CD4-positive, alpha-beta memory T cell (primary cell): Measurements from ENCODE around the gene CACNA1S. TPM values are rescaled to one million over a fixed set of nuclear protein-coding genes. Genes with fewer than 3 reads are reported as not detected.

Experiments
- CTCF ChIA-PET: fragments of 350-600 bp; sonication (Branson Sonifier 250); formaldehyde crosslinking; loops from one replicate; lab custom pipeline; 2021; ENCODE audit warnings: inconsistent platforms; ENCODE audit not compliant: partially characterized antibody; lab: Charles Lee
- POLR2A ChIA-PET: fragments of 350-600 bp; sonication (Branson Sonifier 250); formaldehyde crosslinking; loops from one replicate; lab custom pipeline; 2021; ENCODE audit not compliant: partially characterized antibody; lab: Charles Lee
- DNase-seq, 5 donors: peaks; one replicate each; pipeline versions ENCODE4 v3.0.0 to v3.0.0-alpha.2; 2020 to 2022; ENCODE audit warnings: mixed read lengths in 1 of 5
- H3K27ac ChIP-seq: one replicate; pipeline ENCODE4 v1.7.0; 2013; ENCODE audit warnings: low read depth, low read length
- H3K27me3 ChIP-seq: 2 replicates; pipeline ENCODE4 v1.7.0; 2013; ENCODE audit warnings: mild to moderate bottlenecking, low read length, moderate library complexity; ENCODE audit not compliant: insufficient read depth
- H3K36me3 ChIP-seq: 2 replicates; pipeline ENCODE4 v1.7.0; 2013; ENCODE audit warnings: mild to moderate bottlenecking, low read length, moderate library complexity; ENCODE audit not compliant: insufficient read depth
- H3K4me1 ChIP-seq: 2 replicates; pipeline ENCODE4 v1.7.0; 2013; ENCODE audit warnings: mild to moderate bottlenecking, low read length, moderate library complexity; ENCODE audit not compliant: insufficient read depth
- H3K4me3 ChIP-seq, 2 donors: one replicate each; pipeline ENCODE4 v1.7.0; 2013; ENCODE audit warnings: low read length in 2 of 2, mild to moderate bottlenecking in 1 of 2
- H3K9me3 ChIP-seq, 2 donors: one replicate each; pipeline ENCODE4 v1.7.0; 2013; ENCODE audit warnings: low read length in 2 of 2, control low read depth in 1 of 2; ENCODE audit not compliant: control insufficient read depth in 1 of 2
- H3K27ac Mint-ChIP-seq, 7 donors: one replicate each; pipeline ENCODE4 v1.8.0; 2020 to 2021; ENCODE audit warnings: mixed read lengths in 7 of 7, mild to moderate bottlenecking in 6 of 7, inconsistent platforms in 3 of 7, moderate library complexity in 3 of 7
- H3K27me3 Mint-ChIP-seq, 2 donors: one replicate each; pipeline ENCODE4 v1.8.0; 2020 to 2021; ENCODE audit warnings: mixed read lengths in 2 of 2
- H3K36me3 Mint-ChIP-seq, 2 donors: one replicate each; pipeline ENCODE4 v1.8.0; 2020 to 2021; ENCODE audit warnings: mixed read lengths in 2 of 2, inconsistent platforms in 1 of 2, mild to moderate bottlenecking in 1 of 2
- H3K4me1 Mint-ChIP-seq, 4 donors: one replicate each; pipeline ENCODE4 v1.8.0; 2020 to 2021; ENCODE audit warnings: mixed read lengths in 4 of 4, mild to moderate bottlenecking in 1 of 4
- H3K4me3 Mint-ChIP-seq, 8 donors: one replicate each; pipeline ENCODE4 v1.8.0; 2020 to 2021; ENCODE audit warnings: mixed read lengths in 8 of 8, mild to moderate bottlenecking in 7 of 8, moderate library complexity in 6 of 8, inconsistent platforms in 3 of 8
- H3K9me3 Mint-ChIP-seq, 8 donors: one replicate each; pipeline ENCODE4 v1.8.0; 2020 to 2021; ENCODE audit warnings: mixed read lengths in 8 of 8, mild to moderate bottlenecking in 5 of 8, inconsistent platforms in 3 of 8, moderate library complexity in 1 of 8
- intact Hi-C: fragments of 100-400 bp; cut with micrococcal nuclease; formaldehyde crosslinking; loops from one replicate; pipeline ENCODE4 v1.15.1; 2023
- polyA plus RNA-seq, 2 donors: library from polyadenylated mRNA; unstranded; fragments of 300-500 nt; fragmentation: Illumina TruSeq; gene quantifications; one replicate each; pipeline ENCODE4 v1.2.3, GENCODE V29; 2021
- total RNA-seq, 2 experiments: library from RNA; stranded (reverse); gene quantifications; one replicate each; pipeline ENCODE4 v1.2.3, GENCODE V29; 2021

CACNA1S gene
- total and polyA plus RNA-seq, 4 experiments from 2014 or later: not detected

DNA sequence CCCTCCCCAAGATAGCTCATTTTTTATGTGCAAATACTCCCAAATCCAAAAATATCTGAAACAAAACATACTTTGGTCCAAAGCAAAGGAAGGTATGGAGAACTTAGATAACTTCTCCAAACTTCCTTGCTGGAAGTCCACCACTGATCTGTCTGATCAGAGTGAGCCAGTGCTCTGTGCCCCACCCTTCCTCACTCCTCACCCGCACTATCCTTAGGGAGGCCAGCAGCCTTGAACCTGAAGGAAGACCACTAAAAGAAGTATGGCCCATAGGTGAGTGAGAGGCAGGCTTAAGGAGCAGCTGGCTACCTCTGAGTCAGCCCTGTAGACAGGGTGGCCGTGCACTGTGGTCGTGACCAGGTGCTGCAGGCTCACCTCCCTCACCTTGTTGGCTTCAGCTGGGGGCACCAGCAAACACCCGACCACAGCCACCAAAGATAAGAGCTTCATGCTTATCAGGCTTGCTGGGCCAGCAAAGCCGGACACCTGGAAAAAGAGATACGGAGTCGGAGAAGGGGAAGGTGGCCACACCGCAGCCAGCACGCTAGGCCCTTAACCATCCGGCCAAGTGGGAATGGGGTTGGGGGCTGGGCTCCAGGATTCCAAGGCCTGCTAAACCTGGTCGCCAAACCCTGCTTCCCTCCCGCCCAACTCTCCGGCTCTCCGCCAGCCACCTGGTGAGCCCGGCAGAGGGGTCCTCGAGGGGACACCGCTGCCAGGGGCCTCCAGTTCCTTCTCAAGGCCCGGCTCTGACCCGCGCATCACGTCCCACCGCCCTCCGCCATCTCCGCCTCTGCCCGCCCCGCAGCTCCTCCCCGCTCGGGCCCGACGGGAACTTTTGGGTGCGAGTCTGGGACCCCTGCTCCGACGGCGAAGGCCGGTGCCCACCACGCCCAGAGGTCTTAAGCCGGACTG, 41.5 kb upstream of the CACNA1S start:
- CTCF ChIA-PET: interaction anchor here (0.7 to 2.6 kb wide), 6 partner anchors 17 to 134 kb away, joined by 3 to 11 read pairs (median 4); no protein-coding TSS in a partner anchor
- H3K36me3 ChIP-seq: no peaks in the 10 kb centered on the region
- Mint-ChIP-seq H3K4me1 (peaks cover 18 to 33% (median 22%) of the 10 kb centered on the region in 4 donors), H3K27ac (peak overlapping the region; percentile 89 to 94 (median 94)), H3K9me3 (no peaks in the 10 kb centered on the region), H3K36me3 (peaks cover 9 to 24% of the 10 kb centered on the region in 2 donors), H3K27me3 (peaks cover 6 to 15% of the 10 kb centered on the region in 2 donors), H3K4me3 (peak overlapping the region; percentile 88 to 96 (median 92))
- H3K4me3 ChIP-seq: peak overlapping the region; percentile 64 to 73
- no peaks in the 10 kb centered on the region for H3K27me3 ChIP-seq
- no peak for DNase-seq
- H3K9me3 ChIP-seq: no peaks in the 10 kb centered on the region
- peak overlapping the region; percentile 48 for H3K27ac ChIP-seq
- intact Hi-C loops: loop anchor here (1.0 to 5.0 kb wide), 3 partner anchors 17 to 131 kb away; partner anchors contain the start of gene KIF21B
- POLR2A ChIA-PET: interaction anchor here (1.0 to 1.6 kb wide), 4 partner anchors 18 to 134 kb away, joined by 4 to 8 read pairs (median 6); partner anchors contain the start of gene KIF21B
- peaks cover 21% of the 10 kb centered on the region for H3K4me1 ChIP-seq

DNA sequence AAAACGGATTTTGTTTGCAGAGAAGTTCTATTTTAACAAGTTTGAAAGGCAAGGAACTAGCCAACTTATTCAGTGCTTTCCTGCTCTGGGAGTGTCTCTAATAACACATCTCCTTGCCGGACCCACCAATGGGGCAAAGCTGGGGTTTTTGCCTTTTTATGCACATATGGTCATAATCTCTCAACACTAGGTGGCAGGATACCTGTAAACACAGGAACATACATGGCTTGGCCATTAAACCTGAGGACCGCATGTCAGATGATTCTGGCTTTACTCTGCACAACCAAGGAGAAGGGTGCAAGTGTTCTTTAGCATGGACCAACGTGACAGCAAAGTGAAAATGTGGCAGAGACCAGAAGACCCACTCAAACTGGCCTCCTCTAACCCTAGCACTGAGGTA, 37.2 kb upstream of the CACNA1S start:
- no peak overlapping the region for H3K27ac ChIP-seq
- H3K9me3 ChIP-seq: no peaks in the 10 kb centered on the region
- no peaks in the 10 kb centered on the region for H3K27me3 ChIP-seq
- Mint-ChIP-seq H3K9me3 (no peaks in the 10 kb centered on the region), H3K36me3 (peaks cover 42 to 55% of the 10 kb centered on the region in 2 donors), H3K4me3 (no peak overlapping the region), H3K27me3 (no peaks in the 10 kb centered on the region), H3K4me1 (peaks cover 13 to 20% (median 16%) of the 10 kb centered on the region in 4 donors), H3K27ac (no peak overlapping the region)
- ChIA-PET POLR2A (no interaction called here), CTCF (interaction anchor here (0.9 to 1.5 kb wide), 3 partner anchors 24 to 74 kb away, joined by 4 to 5 read pairs (median 4); no protein-coding TSS in a partner anchor)
- intact Hi-C loops: loop anchor here (1.0 to 5.0 kb wide), 2 partner anchors 38 to 74 kb away; no protein-coding TSS in a partner anchor
- peaks cover 15% of the 10 kb centered on the region for H3K4me1 ChIP-seq
- peak in 1 of 5 donors; percentile 14 for DNase-seq
- peaks cover 9% of the 10 kb centered on the region for H3K36me3 ChIP-seq
- H3K4me3 ChIP-seq: no peak overlapping the region

DNA sequence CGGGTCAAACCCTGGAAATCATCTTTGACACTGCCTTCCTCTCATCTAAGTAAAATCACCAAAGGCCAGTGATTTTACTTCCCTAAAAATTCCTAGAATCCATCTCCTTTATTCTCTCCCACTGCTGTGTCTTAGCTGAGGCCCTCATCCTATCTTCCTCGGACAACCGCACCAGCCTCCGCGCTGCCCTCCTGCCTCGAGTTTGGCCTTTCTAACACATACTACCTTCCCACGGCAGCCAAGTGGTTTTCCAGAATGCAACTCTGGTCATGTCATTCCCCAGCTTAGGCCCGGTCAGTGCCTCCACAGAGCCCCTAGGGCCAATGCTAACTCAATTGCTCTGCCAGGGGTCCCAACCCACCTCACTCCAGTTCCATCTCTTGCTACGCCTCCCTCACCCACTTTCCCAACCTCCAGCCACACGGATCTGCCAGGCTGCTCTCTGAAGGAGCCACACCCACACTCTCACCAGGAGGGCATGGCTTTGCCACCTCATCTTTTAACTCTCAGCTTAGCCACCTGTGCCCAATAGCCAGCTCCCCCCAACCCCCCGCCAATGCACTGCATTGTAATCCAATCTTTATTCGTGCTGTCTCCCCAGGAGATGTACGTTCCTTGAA, 35.3 kb upstream of the CACNA1S start:
- no peak overlapping the region for H3K4me3 ChIP-seq
- Mint-ChIP-seq H3K9me3 (no peaks in the 10 kb centered on the region), H3K4me1 (peaks cover 2 to 6% (median 4%) of the 10 kb centered on the region in 4 donors), H3K27me3 (no peaks in the 10 kb centered on the region), H3K4me3 (no peak overlapping the region), H3K27ac (peak overlapping the region in 3 of 7 donors; percentile 9 to 89 (median 14)), H3K36me3 (peaks cover 59 to 71% of the 10 kb centered on the region in 2 donors)
- intact Hi-C loops: loop anchor here (5.0 kb wide), 1 partner anchor 40 kb away; no protein-coding TSS in a partner anchor
- H3K27ac ChIP-seq: no peak overlapping the region
- peaks cover 23% of the 10 kb centered on the region for H3K36me3 ChIP-seq
- no peaks in the 10 kb centered on the region for H3K9me3 ChIP-seq
- ChIA-PET CTCF (interaction anchor here (1.4 kb wide), 1 partner anchor 28 kb away, joined by 4 read pairs; no protein-coding TSS in a partner anchor), POLR2A (no interaction called here)
- H3K27me3 ChIP-seq: no peaks in the 10 kb centered on the region
- H3K4me1 ChIP-seq: peaks cover under 1% of the 10 kb centered on the region
- DNase-seq: no peak

DNA sequence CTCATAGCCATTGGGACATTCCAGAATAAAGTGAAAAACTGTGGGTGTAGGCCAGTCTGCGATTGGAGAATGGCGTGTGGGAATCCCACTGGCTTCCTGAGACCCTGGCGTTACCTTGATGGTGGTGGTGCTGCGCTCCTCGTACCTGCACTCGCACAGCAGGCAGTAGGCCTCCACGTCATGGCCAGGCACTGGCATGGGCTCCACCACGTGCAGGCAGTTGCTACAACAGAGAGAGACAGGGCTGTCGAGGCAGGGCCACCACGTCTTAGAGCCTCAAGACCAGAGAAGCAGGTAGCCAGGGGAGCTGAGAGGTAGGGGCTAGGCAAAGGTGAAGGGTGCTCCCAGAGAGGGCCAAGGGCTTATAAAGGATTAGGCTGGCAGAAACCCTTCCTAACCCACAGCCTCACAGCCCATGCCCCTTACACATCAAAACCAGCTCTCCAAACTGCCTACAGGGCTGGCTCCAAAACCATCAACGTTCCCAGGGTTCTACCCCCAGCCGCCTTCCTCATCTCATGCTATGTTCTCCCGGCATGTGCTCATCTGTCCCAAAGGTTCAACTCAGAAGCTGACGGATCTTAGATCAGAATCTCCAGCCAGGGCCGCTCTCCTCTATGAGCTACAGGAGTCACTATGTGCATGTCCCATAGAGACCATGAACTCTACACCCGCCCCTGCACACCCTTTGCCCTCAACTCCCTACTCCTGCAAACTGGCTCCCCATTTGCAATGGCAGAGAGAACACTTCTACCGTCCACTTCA, 34.6 kb upstream of the CACNA1S start:
- H3K4me1 ChIP-seq: no peaks in the 10 kb centered on the region
- peaks cover 0 to 5% (median 2%) of the 10 kb centered on the region in 4 donors for H3K4me1 Mint-ChIP-seq
- H3K9me3 ChIP-seq: no peaks in the 10 kb centered on the region
- ChIA-PET CTCF (interaction anchor here (1.4 kb wide), 1 partner anchor 27 kb away, joined by 4 read pairs; no protein-coding TSS in a partner anchor), POLR2A (no interaction called here)
- no peak overlapping the region for H3K27ac ChIP-seq
- H3K27ac Mint-ChIP-seq: peak overlapping the region in 1 of 7 donors; percentile 14
- peaks cover 23% of the 10 kb centered on the region for H3K36me3 ChIP-seq
- H3K27me3 ChIP-seq: no peaks in the 10 kb centered on the region
- peaks cover 64 to 77% of the 10 kb centered on the region in 2 donors for H3K36me3 Mint-ChIP-seq
- H3K4me3 ChIP-seq: no peak overlapping the region
- intact Hi-C loops: loop anchor here (5.0 kb wide), 1 partner anchor 40 kb away; no protein-coding TSS in a partner anchor
- H3K27me3 Mint-ChIP-seq: no peaks in the 10 kb centered on the region
- no peaks in the 10 kb centered on the region for H3K9me3 Mint-ChIP-seq
- no peak for DNase-seq
- no peak overlapping the region for H3K4me3 Mint-ChIP-seq

- ChIA-PET POLR2A (no interaction called here), CTCF (interaction anchor here (1.1 to 1.4 kb wide), 2 partner anchors 26 to 166 kb away, joined by 4 read pairs; no protein-coding TSS in a partner anchor)
- Histone ChIP-seq H3K4me3 (no peak overlapping the region), H3K9me3 (no peaks in the 10 kb centered on the region), H3K27me3 (no peaks in the 10 kb centered on the region), H3K36me3 (peaks cover 23% of the 10 kb centered on the region), H3K4me1 (no peaks in the 10 kb centered on the region), H3K27ac (no peak overlapping the region)
- peaks cover 0 to 1% (median 0%) of the 10 kb centered on the region in 4 donors for H3K4me1 Mint-ChIP-seq
- peaks cover 58 to 78% of the 10 kb centered on the region in 2 donors for H3K36me3 Mint-ChIP-seq
- no peaks in the 10 kb centered on the region for H3K27me3 Mint-ChIP-seq
- no peak overlapping the region for H3K4me3 Mint-ChIP-seq
- intact Hi-C loops: loop anchor here (5.0 kb wide), 1 partner anchor 41 kb away; no protein-coding TSS in a partner anchor
- H3K27ac Mint-ChIP-seq: no peak overlapping the region
- no peak for DNase-seq
- H3K9me3 Mint-ChIP-seq: no peaks in the 10 kb centered on the region
Observed at GRCh38 chr1:201145816-201146215, 33.6 kb upstream of the CACNA1S start.

- no peaks in the 10 kb centered on the region for H3K4me1 ChIP-seq
- DNase-seq: no peak
Observed at GRCh38 chr1:201145132-201145531, 32.9 kb upstream of the CACNA1S start.

More at GRCh38 chr1:201145132-201145531, 32.9 kb upstream of the CACNA1S start:
- intact Hi-C loops: loop anchor here (5.0 kb wide), 1 partner anchor 42 kb away; no protein-coding TSS in a partner anchor
- no peaks in the 10 kb centered on the region for H3K9me3 Mint-ChIP-seq
- POLR2A ChIA-PET: no interaction called here
- peaks cover 57 to 76% of the 10 kb centered on the region in 2 donors for H3K36me3 Mint-ChIP-seq
- Histone ChIP-seq H3K9me3 (no peaks in the 10 kb centered on the region), H3K36me3 (peaks cover 23% of the 10 kb centered on the region), H3K27ac (no peak overlapping the region), H3K27me3 (no peaks in the 10 kb centered on the region), H3K4me3 (no peak overlapping the region)
- CTCF ChIA-PET: interaction anchor here (1.1 to 1.4 kb wide), 2 partner anchors 31 to 165 kb away, joined by 3 to 4 read pairs; no protein-coding TSS in a partner anchor
- H3K27me3 Mint-ChIP-seq: no peaks in the 10 kb centered on the region
- peak overlapping the region in 1 of 7 donors; percentile 36 for H3K27ac Mint-ChIP-seq
- no peaks in the 10 kb centered on the region for H3K4me1 Mint-ChIP-seq
- no peak overlapping the region for H3K4me3 Mint-ChIP-seq
